GM19043 (cell line): ENCODE data around the gene PARD3.

Source experiments
- ATAC-seq: cut with Tn5 transposase; IDR thresholded peaks from one replicate; pipeline ENCODE4 v1.9.1; 2021; ENCODE audit warnings: low read depth; ENCODE audit not compliant: unreplicated experiment

The PARD3 gene

DNA sequence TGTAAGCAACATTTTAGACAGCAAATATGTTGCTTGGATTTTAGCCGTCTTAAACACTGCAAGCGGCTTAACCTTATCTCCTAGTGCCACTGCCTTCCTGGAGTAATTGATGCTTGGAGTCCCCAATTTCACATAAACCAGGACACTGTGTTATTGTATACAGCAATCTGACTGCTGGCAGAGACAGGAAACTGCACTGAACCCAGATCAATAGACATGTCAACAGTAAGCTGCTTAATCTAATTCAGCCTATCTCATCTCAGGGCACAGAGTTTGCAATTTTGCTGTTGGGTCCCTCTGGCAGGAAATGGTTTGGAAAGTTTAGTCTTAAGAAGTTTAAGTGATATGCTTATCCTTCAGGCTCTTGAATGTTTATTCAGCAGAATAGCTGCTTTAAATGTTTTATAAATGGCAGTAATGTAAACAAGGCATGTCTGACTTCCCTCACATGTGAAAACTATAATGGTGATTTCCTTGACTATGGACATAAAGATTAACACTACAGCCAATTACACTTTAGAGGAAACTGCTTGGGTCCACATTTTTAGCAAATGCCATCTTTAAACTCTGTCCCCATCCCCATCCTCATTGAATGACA, 598.6 kb downstream of the PARD3 start:
- ATAC-seq: no peak

DNA sequence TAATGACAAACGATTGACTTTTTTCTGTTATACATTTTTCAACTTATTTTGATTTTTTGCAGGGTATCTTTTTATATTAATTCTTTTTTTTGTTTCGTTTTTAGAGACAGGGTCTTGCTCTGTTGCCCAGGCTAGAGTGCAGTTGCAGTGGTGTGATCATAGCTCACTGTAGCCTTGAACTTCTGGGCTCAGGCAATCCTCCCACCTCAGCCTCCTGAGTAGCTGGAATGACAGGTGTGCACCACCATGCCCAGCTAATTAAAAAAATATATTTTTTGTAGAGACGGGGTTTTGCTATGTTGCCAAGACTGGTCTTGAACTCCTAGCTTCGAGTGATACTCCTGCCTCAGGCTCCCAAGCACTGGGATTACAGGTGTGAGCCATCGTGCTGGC, 601.3 kb downstream of the PARD3 start:
- ATAC-seq: no peak

DNA sequence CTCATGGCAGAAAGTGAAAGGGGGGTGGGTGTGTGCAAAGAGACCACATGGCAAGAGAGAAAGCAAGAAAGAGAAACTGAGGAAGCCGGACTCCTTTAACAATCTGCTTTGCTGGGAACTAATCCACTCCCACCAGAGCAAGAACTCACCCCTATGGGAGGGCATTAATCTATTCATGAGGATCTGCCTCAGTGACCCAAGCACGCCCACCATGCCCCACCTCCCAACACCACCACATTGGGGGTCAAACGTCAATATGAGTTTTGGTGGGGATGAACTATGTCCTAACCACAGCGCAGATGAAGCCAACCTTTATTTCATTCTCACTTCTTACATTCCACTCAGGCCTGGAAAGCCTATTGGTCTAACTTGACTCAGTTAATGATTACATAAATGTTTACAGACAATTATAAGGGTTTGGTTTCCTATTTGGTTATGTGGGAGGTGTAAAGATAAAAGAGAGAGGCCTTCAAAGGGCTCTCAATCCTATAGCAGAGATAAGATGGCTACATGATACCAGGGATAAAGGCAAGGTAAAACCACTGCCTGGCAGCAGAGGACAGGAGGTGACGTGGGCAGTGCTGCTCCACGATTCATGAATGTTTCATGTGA, 601.8 kb downstream of the PARD3 start:
- no peak for ATAC-seq

DNA sequence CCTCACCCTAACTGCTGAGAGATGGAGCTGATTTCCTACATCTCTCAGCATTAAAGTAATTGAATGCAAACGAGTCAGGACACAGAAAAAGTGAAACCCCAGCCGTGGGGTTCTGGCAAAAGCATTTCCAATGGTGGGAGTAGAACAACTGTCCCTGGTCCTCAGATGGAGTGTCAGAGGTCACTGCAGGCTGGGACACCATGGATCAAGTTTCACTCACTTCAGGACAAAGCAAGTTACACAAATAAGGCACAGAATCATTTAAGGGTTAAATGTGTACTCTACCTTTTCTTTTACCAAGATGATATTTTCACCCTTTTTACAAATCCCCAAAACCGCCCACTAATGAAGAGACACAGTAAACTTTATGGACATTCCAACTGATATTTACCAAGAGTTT, 607.8 kb downstream of the PARD3 start:
- ATAC-seq: no peak

DNA sequence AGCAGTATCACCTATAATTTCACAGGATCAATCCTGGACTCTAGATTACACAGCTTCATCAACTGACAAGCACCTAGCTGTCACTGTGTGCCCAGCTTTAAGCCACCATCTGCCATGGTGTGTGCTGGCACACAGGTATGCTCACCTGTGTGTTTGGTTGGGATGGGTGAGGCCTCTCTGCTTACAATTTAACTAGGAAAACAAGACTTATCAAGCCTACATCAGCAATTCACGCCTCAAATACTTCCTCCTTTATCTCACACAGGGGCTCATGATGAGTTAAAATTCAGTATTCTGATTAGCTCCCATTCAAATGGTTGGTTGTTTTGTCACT, 608.2 kb downstream of the PARD3 start:
- ATAC-seq: no peak

DNA sequence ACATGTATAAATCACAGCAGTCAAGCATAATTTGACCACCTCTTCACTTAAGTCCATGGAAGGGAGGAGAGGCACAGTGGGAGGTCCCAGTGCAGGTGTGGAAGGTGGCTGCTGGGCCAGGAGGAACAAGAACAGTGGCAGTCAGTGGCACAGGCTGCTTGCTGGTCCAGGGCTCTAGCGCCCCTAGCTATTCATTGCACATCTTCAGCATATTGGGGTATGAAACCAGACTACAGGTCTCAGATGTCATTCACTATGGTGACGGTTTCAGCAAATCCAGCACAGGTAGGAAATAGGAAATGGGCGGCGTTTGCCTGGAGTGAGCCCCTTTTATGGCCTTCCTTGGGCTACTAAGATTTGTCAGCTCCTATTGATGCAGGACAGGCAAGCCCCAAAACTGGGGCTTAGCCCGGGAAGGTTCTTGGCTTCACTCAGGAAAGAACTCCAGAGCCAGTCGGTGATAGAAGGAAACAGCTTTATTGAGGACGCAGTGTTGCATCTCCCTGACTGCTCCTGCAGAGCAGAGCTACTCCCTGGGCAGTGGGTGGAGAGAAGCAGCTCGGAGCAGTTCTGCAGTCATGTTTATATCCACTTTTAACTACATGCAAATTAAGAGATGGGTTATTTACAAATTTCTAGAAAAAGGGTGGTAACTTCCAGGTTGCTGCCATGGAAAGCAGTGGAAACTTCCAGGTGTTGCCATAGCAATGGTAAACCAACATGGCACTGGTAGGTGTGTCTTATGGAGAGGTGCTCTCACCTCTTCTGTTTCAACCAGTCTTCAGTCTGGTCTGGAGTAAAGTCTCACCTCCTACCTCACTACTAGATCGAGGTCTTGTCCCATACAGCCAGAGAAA, 608.8 kb downstream of the PARD3 start:
- no peak for ATAC-seq

DNA sequence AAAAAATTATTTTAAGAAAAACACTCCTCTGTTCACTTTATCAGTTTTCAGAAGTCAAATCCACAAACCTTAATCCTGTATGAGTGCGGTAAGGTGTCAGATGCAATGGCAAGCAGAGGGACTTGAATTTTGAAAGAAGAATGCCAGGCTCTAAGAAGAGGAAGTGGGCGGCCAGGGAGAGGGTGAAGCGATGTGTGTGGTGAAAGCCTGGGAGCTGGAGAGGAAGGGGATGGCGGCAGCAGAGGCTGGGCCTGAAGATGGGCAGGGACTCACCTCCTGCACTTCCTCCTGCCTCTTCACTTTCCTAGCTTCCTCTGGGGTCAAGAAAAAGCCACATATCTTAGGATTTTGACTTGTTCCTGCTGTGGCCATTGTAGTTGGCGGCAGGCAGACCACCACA, 609.6 kb downstream of the PARD3 start:
- no peak for ATAC-seq

DNA sequence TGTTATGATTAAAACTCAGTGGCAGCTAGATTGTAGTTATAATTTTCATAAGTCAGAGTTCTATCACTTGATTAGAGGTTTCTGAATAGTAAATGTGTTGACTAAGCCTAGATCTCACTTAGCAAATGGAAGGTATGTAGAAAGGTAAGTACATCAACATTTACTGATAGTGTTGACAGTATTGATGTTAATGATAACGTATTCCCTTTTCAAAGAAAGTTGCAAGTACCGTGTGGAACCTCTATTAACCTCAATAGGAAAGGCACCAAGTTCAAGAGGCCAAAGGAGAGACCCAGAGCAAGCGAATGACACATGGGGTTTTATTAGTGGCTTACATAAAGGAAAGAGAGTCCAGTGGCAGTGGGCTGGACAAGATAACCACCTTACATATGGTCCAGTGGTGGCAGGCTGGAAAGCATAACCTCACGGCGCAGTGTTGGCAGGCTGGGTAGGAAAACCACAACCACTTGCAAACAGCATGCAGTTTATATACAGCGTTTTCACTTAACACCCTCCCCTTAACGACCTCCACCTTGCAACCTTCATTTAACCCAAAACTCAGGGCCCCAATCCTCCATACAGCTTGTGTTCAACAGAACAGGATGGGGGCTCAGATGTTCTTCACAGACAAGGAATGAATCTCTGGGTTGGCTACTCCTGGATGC, 611.0 kb downstream of the PARD3 start:
- no peak for ATAC-seq

DNA sequence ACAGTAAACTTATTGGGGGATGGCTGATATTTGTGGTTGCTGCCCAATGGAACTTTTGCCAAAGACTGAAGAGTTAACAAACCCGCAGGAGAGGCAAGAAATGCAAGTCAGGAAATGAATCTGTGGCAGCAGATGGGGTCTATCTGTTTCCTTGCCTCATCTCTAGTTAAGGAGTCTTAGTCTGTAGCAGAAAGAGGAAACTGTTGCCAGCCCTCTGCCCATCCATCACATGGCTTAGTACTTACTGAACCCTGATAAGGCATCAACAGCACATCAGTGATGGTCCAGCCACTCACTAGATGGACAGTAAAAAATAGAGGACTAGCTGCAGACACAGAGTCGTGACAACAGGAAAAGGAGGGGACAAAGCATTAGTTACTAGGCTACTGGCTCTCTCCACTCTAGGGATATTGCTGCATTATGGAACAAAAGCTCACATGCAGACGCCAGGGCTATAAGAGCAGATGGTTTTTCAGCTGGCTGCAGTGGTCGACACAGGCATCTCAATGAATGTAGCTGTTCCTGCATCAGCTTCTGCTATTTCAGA, 614.7 kb downstream of the PARD3 start:
- ATAC-seq: no peak

DNA sequence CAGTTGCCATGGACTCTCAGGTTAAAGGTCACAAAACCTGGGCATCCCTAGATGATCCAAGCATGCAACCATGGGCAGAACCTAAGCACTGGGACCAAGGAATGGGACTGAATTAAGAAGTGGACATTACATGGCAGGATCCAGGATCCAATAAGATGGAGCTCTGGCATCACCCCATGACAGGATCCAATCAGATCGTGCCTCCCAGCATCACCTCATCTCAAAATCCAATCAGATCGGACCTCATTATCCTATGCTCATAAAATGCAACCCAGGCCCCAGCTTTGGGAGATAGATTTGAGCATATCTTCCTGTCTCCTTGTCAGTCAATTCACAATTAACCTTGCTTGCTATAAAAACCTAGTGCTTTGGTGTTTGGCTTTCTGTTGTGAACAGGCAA, 616.1 kb downstream of the PARD3 start:
- ATAC-seq: no peak

DNA sequence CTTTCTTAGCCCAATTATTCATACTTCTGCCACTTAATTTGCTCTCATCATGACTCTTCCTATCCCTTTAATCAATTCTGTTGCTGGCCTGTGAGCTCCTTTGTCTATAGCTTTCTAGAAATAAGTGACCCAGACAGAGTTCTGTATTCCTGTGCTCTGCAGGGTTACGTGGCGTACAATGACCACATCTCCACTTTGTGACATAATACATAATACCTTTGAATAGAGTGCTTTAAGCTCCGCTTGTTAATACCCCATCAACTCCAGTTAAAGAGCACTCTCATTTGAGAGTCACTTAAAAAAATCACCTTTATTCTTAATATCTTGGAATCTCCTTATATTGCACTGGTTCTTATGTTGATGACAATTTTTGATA, 619.0 kb downstream of the PARD3 start:
- ATAC-seq: no peak

DNA sequence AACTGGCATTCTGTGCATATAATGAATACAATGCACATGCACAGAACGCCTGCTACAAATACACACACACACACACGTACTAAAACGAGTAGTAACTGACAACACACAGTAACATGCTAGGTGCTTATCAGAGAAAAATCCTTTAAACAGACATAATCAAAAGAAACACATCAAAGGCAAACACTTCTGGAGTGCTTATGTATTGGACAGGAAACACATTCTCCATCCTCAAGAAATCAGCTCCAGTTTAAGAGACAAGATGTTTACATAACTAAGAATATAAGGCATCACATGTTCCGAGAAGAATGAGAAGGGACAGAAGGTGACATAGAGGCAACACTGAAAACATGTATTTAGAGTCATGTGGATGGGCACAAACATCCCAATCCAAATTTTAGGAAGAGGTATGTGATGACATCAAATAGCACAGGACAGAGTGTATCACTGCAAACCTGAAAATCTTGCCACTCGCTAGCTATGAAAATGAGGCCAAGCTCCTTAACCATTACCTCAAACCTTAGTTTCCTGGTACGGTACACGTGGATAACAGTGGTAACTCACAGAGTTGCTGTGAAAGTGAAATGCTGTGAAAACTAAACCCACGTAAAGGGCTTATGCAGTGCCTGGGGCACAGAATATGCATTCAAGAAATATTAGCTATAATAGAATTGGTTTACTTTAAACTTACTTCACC, 619.6 kb downstream of the PARD3 start:
- no peak for ATAC-seq

DNA sequence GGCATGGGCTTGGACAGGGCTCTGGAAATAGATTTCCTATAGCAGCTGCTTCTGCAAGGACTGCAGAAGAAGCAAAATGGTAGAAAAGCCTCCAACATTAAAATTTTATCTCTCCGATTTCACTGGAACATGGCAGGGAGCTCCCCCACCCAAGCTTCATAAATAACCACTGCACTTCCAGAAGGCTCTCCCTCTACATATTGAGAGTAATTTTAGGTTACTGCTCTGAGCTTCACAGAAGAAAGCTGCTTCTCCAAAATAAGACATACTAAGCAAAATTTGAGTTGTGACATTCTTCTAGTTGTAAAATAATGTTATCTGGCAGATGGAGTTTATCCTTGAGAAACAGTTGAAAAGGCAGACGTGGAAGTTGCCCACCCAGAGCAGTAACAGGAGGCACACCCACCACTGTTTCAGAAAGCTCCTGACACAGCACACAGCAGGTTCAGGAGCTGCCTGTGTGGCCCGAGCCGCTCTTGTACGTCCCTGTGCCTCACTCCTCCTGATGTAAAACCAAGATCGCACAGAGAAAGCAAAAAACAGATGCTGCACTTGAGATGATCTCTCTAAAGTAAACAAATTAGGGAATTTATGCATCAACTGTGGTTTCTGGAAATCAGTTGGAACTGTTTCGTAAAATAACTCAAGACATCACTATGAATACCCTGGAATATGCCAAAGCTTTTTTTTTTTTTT, 621.0 kb downstream of the PARD3 start:
- ATAC-seq: no peak

DNA sequence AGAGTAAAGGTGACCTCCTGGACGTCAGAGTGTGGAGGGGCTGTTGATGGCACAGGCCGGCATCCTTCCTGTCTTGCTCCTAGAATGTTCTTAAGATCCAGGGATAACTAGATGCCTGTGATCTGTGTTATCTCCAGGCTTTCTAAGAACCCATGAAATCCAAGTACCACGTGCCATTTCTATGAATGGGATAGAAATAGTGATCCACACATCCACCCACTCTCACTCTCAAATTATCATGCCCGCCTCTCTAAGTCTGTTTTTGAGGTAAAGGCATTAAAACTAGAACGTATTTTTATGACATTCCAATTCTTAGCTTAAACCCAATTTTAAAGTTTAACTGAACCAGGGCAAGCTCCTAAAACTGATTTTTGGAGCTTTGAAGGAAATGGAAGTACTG, 622.5 kb downstream of the PARD3 start:
- ATAC-seq: no peak

DNA sequence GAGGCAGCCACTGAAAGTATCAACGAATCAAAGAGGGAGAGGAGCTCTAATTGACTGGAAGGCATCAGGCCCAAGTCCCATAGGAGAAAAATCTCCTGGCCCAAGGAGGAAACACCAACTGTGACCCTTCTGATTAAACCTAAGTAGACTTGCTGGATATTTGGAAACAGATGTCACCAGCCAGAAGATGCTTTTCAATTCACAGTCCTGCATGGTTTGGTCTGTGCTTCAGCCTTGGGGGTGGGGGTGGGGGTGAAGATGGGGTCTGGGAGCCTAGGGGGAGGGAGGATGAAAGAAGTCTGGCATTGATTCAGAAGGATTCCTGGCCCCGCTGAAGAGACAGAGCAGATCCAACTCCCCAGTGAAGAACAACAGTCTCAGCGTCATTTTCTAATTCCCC, 623.7 kb downstream of the PARD3 start:
- ATAC-seq: no peak

DNA sequence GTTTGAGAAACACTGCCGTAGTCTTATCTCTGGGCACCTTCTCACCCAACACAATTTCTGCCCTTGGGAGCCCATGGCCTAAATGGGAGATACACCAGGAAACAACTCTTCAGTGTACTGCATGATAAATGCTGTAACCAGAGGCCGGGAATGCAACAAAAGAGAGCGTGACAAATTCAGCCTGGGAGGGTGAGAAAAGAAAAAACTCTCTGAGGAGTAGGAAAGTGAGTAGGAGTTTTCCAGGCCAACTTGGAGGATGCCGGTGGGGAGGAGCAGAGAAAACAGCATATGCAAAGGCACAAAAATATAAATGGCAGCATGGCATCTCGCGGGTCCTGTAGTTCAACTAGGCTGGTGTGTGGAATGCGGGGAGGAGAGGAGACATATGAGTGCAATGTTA, 624.5 kb downstream of the PARD3 start:
- ATAC-seq: no peak

DNA sequence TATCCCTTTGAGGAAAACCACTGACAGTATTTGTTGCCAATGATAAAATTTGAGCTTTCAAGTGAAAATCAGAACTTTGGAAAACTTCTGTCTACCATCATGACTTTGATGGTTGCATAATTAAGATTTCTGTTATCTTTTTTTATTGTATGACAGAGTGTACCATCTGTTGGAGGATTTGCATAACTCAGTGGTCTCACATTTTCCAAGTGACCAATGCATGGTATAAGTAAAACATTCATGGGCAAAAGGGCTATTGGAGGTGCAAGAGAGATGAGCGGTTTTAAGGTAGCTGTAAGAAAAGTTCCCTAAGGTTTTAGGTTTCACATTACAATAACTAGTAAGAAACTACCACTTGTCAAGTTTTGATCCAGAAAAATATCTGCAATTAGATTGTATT, 625.3 kb downstream of the PARD3 start:
- ATAC-seq: no peak

DNA sequence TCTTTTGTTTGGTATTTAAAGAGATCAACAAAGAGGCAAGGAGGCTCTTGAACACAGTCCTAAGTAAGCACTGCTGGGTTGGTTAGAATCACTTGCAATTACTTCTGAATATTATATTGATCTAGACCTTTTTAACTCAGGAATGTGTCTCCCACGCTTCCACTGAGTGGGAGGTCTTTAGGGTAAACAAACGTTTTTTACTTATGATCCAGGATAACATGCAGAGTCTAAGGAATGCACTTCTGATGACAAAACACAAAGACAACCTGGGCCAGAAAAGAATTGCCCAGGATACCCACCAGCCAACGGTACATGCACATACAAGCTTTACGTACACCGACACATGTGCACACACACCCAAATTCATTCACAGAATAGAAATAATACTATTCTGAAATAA, 626.9 kb downstream of the PARD3 start:
- ATAC-seq: no peak

DNA sequence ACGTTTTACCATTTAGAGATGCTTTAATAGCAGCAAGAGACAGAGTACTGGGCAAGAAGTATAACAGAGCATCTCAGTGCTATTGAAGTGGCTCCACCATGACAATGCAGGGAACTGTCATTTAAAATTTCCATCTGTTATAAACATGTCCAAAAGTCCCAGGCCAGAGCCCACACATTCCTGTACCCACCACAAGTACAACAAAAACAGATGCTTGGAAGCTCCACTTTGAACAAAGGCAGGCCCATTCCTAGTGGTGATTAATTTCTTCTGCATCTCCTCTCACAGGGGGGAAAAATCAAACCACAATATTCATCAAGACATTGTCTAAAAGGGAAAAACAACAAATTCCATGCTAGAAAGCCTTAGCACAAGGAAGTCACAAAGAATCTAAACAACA, 627.9 kb downstream of the PARD3 start:
- no peak for ATAC-seq

DNA sequence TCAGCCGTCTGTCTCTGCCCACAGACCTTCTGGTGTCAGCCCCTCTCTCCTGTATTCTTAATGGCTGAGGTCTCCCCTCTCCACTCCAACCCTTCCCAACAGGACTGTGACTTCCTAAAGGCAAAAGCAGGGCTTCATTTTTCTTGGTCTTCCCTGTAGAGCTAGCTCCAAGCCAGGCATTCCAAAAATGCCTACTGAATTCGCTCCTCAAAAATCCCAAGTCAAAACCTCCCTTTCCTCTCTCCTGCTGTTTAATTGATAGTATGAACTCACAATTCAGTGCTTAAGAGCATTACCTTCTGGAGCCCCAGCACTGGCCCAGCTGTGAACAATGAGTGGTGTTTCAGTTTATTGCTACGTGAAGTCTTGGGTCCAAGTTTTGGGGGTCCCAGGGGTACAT, 628.4 kb downstream of the PARD3 start:
- no peak for ATAC-seq
